Testis (tissue), 3 donors: Measurements from ENCODE around the gene KIF25. TPM values are rescaled to one million over a fixed set of nuclear protein-coding genes. Genes with fewer than 3 reads are reported as not detected.
A peak's percentile ranks its signal among the peaks of the same experiment; 100 is the strongest.

ENCODE experiments used
- DNase-seq: peaks from one replicate; pipeline ENCODE4 v3.0.0-alpha.2; 2019
- H3K27ac ChIP-seq, 2 donors: fragments of 200-600 bp; sonication (generic); one replicate each; pipeline ENCODE4 v1.5.1; 2019
- H3K27me3 ChIP-seq: fragments of 200-600 bp; sonication (generic); one replicate; pipeline ENCODE4 v1.5.1; 2019
- H3K36me3 ChIP-seq: fragments of 200-600 bp; sonication (generic); one replicate; pipeline ENCODE4 v1.5.1; 2017; ENCODE audit warnings: low read depth; ENCODE audit errors: missing control alignments
- H3K4me1 ChIP-seq: fragments of 200-600 bp; sonication (generic); one replicate; pipeline ENCODE4 v1.5.1; 2019
- H3K4me3 ChIP-seq, 2 donors: fragments of 200-600 bp; sonication (generic); one replicate each; pipeline ENCODE4 v1.5.1; 2017 to 2019
- H3K9me3 ChIP-seq: fragments of 200-600 bp; sonication (generic); one replicate; pipeline ENCODE4 v1.5.1; 2017
- POLR2A ChIP-seq: fragments of 450-650 bp; IDR thresholded peaks from one replicate; pipeline ENCODE4 v1.6.1; 2017; ENCODE audit warnings: antibody characterized with exemption, mild to moderate bottlenecking, moderate library complexity
- WGBS, 2 donors: methylation state at CpG; one replicate each; pipeline ENCODE4 v1.1.5; 2018; 5-methylcytosine and 5-hydroxymethylcytosine counted together
- intact Hi-C: fragments of 100-400 bp; cut with DNase I; formaldehyde crosslinking; loops from one replicate; pipeline ENCODE4 v1.15.1; 2023; ENCODE audit warnings: low total_unique reads
- polyA plus RNA-seq: library from polyadenylated mRNA; stranded (reverse); fragments of 350-450 nt; fragmentation: Illumina TruSeq; extraction: RNeasy Lipid Tissue Mini Kit (QIAGEN cat#74804); gene quantifications from one replicate; pipeline ENCODE4 v1.2.3, GENCODE V29; 2014; ENCODE audit warnings: low read depth, low replicate concordance; ENCODE audit not compliant: insufficient read depth
- total RNA-seq, 2 donors: library from RNA; depleted of rRNA; stranded (reverse); fragments of >200 nt; gene quantifications; one replicate each; pipeline ENCODE4 v1.2.3, GENCODE V29; 2016
- TF ChIP-seq, protein P1 (sequence below), 3 experiments: fragments of 450-650 bp in 2 of 3; fragments of 200-600 bp in 1 of 3; sonication (generic) in 1 of 3; IDR thresholded peaks; one replicate each; pipeline ENCODE4 v1.5.1; 2016 to 2019; ENCODE audit warnings: antibody characterized with exemption in 3 of 3, mild to moderate bottlenecking in 2 of 3, moderate library complexity in 1 of 3

Gene KIF25
- total and polyA plus RNA-seq, 3 donors from 2014 or later = 1.1 to 5.0 (median 1.6) TPM

DNA sequence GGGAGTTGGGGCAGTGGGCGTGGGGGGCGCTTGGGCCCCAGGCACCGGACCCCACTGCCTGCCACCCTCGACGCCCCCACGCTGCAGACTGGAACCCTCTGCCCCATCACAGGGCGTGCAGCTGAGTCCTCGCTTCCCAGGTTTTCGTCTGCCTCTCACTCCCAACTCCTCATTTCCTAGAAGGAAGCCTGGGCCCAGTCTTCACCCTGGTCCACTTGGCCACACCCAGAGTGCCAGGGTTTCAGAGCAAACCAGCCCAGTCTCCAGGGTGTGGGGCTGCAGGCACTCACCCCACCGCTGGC is 51.2 kb downstream of the KIF25 start:
- 90 to 91% methylated on average over 5 to 10 of the region's 10 CpGs for WGBS, 2 donors
- no peaks in the 10 kb centered on the region for H3K27me3 ChIP-seq
- H3K4me3 ChIP-seq = no peak overlapping the region
- H3K4me1 ChIP-seq = peaks cover 24% of the 10 kb centered on the region
- TF ChIP-seq POLR2A = no peak
- TF ChIP-seq, protein P1, sequence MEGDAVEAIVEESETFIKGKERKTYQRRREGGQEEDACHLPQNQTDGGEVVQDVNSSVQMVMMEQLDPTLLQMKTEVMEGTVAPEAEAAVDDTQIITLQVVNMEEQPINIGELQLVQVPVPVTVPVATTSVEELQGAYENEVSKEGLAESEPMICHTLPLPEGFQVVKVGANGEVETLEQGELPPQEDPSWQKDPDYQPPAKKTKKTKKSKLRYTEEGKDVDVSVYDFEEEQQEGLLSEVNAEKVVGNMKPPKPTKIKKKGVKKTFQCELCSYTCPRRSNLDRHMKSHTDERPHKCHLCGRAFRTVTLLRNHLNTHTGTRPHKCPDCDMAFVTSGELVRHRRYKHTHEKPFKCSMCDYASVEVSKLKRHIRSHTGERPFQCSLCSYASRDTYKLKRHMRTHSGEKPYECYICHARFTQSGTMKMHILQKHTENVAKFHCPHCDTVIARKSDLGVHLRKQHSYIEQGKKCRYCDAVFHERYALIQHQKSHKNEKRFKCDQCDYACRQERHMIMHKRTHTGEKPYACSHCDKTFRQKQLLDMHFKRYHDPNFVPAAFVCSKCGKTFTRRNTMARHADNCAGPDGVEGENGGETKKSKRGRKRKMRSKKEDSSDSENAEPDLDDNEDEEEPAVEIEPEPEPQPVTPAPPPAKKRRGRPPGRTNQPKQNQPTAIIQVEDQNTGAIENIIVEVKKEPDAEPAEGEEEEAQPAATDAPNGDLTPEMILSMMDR (IDR thresholded peaks at IDR 0.05) = no peak
- peak overlapping the region in 1 of 2 donors; percentile 73 for H3K27ac ChIP-seq
- intact Hi-C loops = loop anchor here (5.0 kb wide), 1 partner anchor 454 kb away; no protein-coding TSS in a partner anchor
- DNase-seq = no peak
- no peaks in the 10 kb centered on the region for H3K36me3 ChIP-seq
- H3K9me3 ChIP-seq = no peaks in the 10 kb centered on the region

DNA sequence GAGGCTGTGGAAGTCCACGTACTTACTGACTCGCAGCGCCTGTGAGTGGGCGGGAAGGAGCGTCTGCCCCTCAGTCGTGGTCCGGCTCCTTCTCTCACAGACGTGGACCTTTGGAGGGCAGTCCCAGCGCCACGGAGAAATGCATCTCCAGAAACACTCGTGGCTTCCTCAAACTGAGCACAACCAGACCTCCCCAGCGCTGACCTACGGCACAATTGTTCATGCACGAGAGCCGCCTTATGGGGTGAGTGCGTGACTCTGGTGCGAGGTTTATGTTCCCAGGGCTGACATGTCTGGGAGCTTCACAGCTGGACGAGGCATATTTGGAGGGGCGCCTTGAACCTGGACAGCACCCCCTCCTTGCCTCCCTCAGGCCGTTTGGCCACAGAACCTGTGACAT is 51.8 kb downstream of the KIF25 start:
- WGBS, 2 donors = 57 to 80% methylated on average over 17 to 20 of the region's 20 CpGs
- no peaks in the 10 kb centered on the region for H3K36me3 ChIP-seq
- no peak overlapping the region for H3K4me3 ChIP-seq
- intact Hi-C loops = loop anchor here (5.0 kb wide), 1 partner anchor 453 kb away; no protein-coding TSS in a partner anchor
- no peaks in the 10 kb centered on the region for H3K27me3 ChIP-seq
- DNase-seq = peak; percentile 60
- peaks cover 27% of the 10 kb centered on the region for H3K4me1 ChIP-seq
- TF ChIP-seq POLR2A = no peak
- TF ChIP-seq, protein P1 (IDR thresholded peaks at IDR 0.05) = no peak
- H3K27ac ChIP-seq = peak overlapping the region in 1 of 2 donors; percentile 73
- H3K9me3 ChIP-seq = no peaks in the 10 kb centered on the region

DNA sequence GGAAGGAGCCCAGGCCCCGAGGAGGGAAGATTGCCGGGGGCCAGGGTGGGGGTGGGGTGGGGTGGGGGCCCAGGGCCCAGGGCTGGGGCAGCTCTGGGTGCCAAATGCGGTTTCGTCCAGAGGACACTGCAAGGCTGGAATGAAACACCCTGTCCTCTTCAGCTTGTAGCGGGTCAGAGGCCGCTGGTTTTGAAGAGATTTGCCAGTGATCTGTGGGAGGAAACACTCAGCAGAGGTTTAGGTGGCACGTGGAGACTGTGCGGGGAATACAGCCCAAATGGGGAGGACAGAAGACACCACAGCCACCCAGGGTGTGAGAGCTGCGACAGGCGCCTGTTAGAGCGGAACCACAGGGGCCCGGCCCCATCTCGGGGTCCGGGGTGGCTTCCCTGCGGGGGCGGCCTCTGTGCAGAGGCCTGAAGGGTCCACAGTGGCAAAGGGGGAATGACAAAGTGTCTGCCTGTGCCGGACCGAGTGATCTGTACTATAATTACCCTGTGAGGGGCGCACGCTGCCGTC is 52.3 kb downstream of the KIF25 start:
- DNase-seq = peak; percentile 60
- Histone ChIP-seq H3K27me3 (no peaks in the 10 kb centered on the region), H3K36me3 (no peaks in the 10 kb centered on the region), H3K4me1 (peaks cover 29% of the 10 kb centered on the region), H3K27ac (peak overlapping the region; percentile 16 to 73), H3K4me3 (no peak overlapping the region), H3K9me3 (no peaks in the 10 kb centered on the region)
- intact Hi-C loops = loop anchor here (5.0 kb wide), 1 partner anchor 453 kb away; no protein-coding TSS in a partner anchor
- TF ChIP-seq POLR2A = no peak
- TF ChIP-seq, protein P1 (IDR thresholded peaks at IDR 0.05) = no peak
- 62 to 69% methylated on average over 12 to 21 of the region's 21 CpGs for WGBS, 2 donors

DNA sequence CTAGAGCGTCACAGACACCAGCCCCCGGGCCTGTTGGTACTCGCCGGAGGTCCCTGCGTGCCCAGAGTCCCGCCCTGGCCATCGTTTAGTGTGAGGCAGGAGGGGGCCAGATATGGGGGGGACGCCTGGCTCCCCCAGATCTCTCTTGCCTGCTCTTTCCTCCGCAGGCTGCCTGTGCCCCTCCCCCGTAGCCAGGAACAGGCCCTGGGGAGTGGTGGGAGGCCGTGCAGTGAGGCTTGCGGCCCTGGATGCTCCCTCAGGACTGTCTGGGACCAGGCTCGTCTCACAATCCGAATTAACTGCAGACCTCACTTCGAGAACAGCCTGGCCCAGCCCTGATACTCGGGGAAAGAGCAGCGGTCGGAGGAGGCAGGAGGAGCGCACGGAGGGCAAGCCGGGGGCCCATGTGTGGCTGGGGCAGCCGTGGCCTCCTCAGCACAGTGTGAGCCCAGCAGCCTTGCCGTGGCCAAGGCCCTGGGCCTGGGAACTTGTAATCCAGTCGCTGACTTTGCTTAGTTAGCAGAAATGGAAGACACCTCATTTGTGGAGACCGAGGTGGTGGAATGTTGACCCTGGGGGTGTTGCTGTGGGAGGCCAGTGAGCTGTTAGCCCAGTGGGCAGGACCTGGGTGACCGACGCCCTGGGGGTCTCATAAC is 52.9 kb downstream of the KIF25 start:
- 45 to 58% methylated on average over 12 to 25 of the region's 27 CpGs for WGBS, 2 donors
- Histone ChIP-seq H3K27me3 (no peaks in the 10 kb centered on the region), H3K36me3 (no peaks in the 10 kb centered on the region), H3K9me3 (no peaks in the 10 kb centered on the region), H3K4me1 (peaks cover 33% of the 10 kb centered on the region), H3K27ac (peak overlapping the region; percentile 16 to 73), H3K4me3 (no peak overlapping the region)
- DNase-seq = peak; percentile 58
- no peak for TF ChIP-seq POLR2A
- TF ChIP-seq, protein P1 (IDR thresholded peaks at IDR 0.05) = no peak
- intact Hi-C loops = no loop called here
